Heart left ventricle (tissue), 16 donors: Measurements from ENCODE around the gene LIF. TPM values are rescaled to one million over a fixed set of nuclear protein-coding genes. Genes with fewer than 3 reads are reported as not detected.

Experiments used
- ATAC-seq, 4 donors: fragments of 200-7000 bp; cut with Tn5 transposase; one replicate each; pipeline ENCODE4 v1.9.1; 2020 to 2022; ENCODE audit warnings: moderate library complexity in 4 of 4, mild to moderate bottlenecking in 3 of 4, moderate number of reproducible peaks in 1 of 4
- DNase-seq, 5 donors: peaks; one replicate each; pipeline ENCODE4 v3.0.0-alpha.2; 2020
- H3K27ac ChIP-seq, 12 donors: fragments of 200-600 bp; sonication (generic) in 4 of 12; one replicate each; pipeline versions ENCODE4 v1.5.0 to v1.8.0; 2016 to 2022; ENCODE audit warnings: mild to moderate bottlenecking in 2 of 12
- H3K27me3 ChIP-seq, 9 donors: fragments of 200-600 bp; sonication (generic) in 2 of 9; one replicate each; pipeline versions ENCODE4 v1.5.1 to v1.8.0; 2016 to 2022; ENCODE audit warnings: mild to moderate bottlenecking in 3 of 9
- H3K36me3 ChIP-seq, 9 donors: fragments of 200-600 bp; sonication (generic) in 2 of 9; one replicate each; pipeline versions ENCODE4 v1.5.0 to v1.8.0; 2018 to 2022; ENCODE audit warnings: mild to moderate bottlenecking in 2 of 9
- H3K4me1 ChIP-seq, 12 donors: fragments of 200-600 bp; sonication (generic) in 4 of 12; one replicate each; pipeline versions ENCODE4 v1.5.0 to v1.8.0; 2016 to 2022; ENCODE audit warnings: mild to moderate bottlenecking in 3 of 12
- H3K4me3 ChIP-seq, 12 donors: fragments of 200-600 bp; sonication (generic) in 4 of 12; one replicate each; pipeline versions ENCODE4 v1.5.0 to v1.8.0; 2017 to 2022; ENCODE audit warnings: mild to moderate bottlenecking in 9 of 12, moderate library complexity in 4 of 12
- H3K9me3 ChIP-seq, 12 donors: fragments of 200-600 bp; sonication (generic) in 4 of 12; one replicate each; pipeline versions ENCODE4 v1.5.0 to v1.8.0; 2016 to 2022; ENCODE audit warnings: mild to moderate bottlenecking in 1 of 12
- POLR2A ChIP-seq, 2 donors: fragments of 450-650 bp; IDR thresholded peaks; one replicate each; pipeline ENCODE4 v1.6.1; 2017; ENCODE audit warnings: antibody characterized with exemption in 2 of 2, mild to moderate bottlenecking in 2 of 2, moderate library complexity in 2 of 2
- WGBS, 4 donors: extraction: QIAGEN DNeasy Blood & Tissue Kit in 2 of 4; methylation state at CpG; one replicate each; pipeline versions ENCODE4 v1.1.5 to v1.1.7; 2013 to 2018; 5-methylcytosine and 5-hydroxymethylcytosine counted together
- intact Hi-C, 10 donors: fragments of 100-400 bp; cut with DNase I; formaldehyde crosslinking; loops; one replicate each; pipeline versions ENCODE4 v1.11.1 to v1.14.2; 2022
- polyA plus RNA-seq, 2 donors: library from polyadenylated mRNA; stranded (reverse); fragments of 200-250 nt; gene quantifications; one replicate each; pipeline ENCODE4 v1.2.3, GENCODE V29; 2013
- total RNA-seq, 9 donors: library from RNA; depleted of rRNA in 2 of 9; stranded (reverse); fragments of >200 nt in 2 of 9; fragmentation: NEBNext Ultra II Directional in 3 of 9; extraction: Animal tissue kit (Norgen Biotek cat#: 25700) in 3 of 9; gene quantifications; one replicate each; pipeline versions ENCODE4 v1.1.0 to v1.2.4, GENCODE V29; 2016 to 2023
- TF ChIP-seq, protein P1 (sequence below), 12 donors: fragments of 200-600 bp; sonication (generic) in 4 of 12; IDR thresholded peaks; one replicate each; pipeline versions ENCODE4 v1.5.0 to v1.8.0; 2018 to 2022; ENCODE audit warnings: antibody characterized with exemption in 12 of 12, mild to moderate bottlenecking in 5 of 12
- donor health status: ischemic (EF 13 %, LVEDD 7.1; RV severe dilation, severe dysfunction).
- donor health status: healthy with polysubstance abuse.
- donor health status: DM: no; HTN: yes; CAD: no.
- donor health status: DM: no; HTN: no; CAD: no.
- donor health status: ischemic (EF 25% LVEDD 6.9; RV normal size, moderate dysfunction).
- donor health status: ischemic (EF 25% LVEDD 5.7; RV mildly dilated, moderate dysfunction).
- donor health status: healthy.
- donor health status: DM: yes; HTN: yes; CAD: no.
- donor health status: ischemic (EF 35%, LVEDD 5.7; RV mildly dilated, moderate dysfunction).
- donor health status: nonischemic (EF 11% LVEDD 7.7; RV severe dilation, severe dysfunction).
- donor health status: DM: yes; HTN: yes; CAD: no.
- donor health status: PGD.
- donor health status: ischemic (EF 29% LVEDD 5.4; RV normal size, mild dysfunction).
- donor health status: nonischemic (EF 23%, LVEDD 6.1; RV moderate dilation, normal function).

Gene LIF
- total and polyA plus RNA-seq, 11 donors: 0.12 to 11.6 (median 0.67) TPM; not detected in 1

DNA sequence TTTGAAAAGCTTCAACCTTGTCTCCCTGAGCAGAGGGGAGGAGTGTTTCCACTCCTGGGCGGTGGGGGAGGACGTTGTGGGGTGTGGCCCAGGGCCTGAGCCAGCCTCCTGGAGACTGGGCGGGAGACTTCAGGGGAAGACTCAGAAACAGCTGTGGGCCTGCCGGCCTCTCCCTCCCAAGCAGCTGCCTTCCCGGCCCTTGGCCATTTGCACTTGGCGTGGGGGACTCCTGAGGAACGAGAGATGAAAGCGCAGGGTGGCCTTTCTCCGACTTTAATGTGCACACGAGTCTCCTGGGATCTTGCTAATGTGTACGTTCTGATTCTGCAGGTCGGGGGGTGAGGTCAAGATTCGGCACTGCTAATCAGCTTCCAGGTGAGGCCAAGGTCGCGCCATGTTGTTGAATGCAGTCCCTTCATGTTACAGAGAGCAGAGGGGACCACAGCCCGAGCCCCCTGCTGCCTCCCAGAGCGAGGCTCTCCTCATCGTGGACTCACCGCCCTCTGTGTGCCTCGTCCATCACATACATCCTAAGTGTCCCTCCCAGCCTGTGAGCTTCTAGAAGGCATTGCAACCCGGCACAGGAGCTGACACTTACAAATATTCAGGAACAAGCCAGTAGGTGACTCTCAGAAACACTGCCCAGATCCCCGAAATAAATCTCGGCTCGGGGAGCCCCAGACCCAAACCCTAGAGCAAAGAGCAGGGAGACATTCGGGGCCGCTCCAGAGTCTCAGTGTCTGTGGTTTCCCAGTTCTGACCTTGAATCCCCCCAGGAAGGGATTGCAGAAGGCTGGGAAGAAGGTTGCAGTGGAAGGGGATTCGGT, 7.7 kb downstream of the LIF start:
- Histone ChIP-seq H3K4me1 (peaks cover 0 to 4% (median 0%) of the 10 kb centered on the region in 12 donors), H3K9me3 (no peaks in the 10 kb centered on the region), H3K4me3 (no peak overlapping the region), H3K27me3 (peaks cover 0 to 22% (median 0%) of the 10 kb centered on the region in 9 donors), H3K36me3 (no peaks in the 10 kb centered on the region), H3K27ac (no peak overlapping the region)
- peak in 3 of 5 donors; percentile 52 to 79 (median 74) for DNase-seq
- peak in 3 of 4 donors; percentile 68 to 84 (median 82) for ATAC-seq
- 63 to 72% (median 67%) methylated on average over 23 to 27 of the region's 27 CpGs for WGBS, 4 donors
- intact Hi-C loops: no loop called here
- no peak for TF ChIP-seq POLR2A (IDR thresholded peaks at IDR 0.05)

DNA sequence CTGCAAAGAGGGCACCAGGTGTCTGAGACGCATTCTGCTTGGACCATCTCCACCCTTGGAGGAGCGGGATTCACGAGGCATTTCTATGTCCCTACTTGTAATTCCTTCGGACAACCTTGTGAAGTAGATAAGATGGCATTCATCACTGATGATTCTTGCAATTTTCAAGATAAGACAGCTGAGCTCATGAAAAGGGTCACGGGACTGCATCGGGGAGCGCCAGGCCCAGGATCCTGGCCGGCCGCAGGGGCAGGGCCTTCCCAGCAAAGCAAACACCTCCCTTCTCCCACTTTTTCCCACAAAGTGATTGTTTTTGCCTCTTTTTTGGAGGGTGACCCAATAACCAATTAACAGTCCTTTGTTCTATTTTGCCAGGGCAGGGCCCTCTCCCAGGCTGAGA, 8.4 kb downstream of the LIF start:
- TF ChIP-seq, protein P1, sequence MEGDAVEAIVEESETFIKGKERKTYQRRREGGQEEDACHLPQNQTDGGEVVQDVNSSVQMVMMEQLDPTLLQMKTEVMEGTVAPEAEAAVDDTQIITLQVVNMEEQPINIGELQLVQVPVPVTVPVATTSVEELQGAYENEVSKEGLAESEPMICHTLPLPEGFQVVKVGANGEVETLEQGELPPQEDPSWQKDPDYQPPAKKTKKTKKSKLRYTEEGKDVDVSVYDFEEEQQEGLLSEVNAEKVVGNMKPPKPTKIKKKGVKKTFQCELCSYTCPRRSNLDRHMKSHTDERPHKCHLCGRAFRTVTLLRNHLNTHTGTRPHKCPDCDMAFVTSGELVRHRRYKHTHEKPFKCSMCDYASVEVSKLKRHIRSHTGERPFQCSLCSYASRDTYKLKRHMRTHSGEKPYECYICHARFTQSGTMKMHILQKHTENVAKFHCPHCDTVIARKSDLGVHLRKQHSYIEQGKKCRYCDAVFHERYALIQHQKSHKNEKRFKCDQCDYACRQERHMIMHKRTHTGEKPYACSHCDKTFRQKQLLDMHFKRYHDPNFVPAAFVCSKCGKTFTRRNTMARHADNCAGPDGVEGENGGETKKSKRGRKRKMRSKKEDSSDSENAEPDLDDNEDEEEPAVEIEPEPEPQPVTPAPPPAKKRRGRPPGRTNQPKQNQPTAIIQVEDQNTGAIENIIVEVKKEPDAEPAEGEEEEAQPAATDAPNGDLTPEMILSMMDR (IDR thresholded peaks at IDR 0.05): no peak
- no peak for TF ChIP-seq POLR2A (IDR thresholded peaks at IDR 0.05)
- peaks cover 0 to 28% (median under 1%) of the 10 kb centered on the region in 9 donors for H3K27me3 ChIP-seq
- no peaks in the 10 kb centered on the region for H3K9me3 ChIP-seq
- H3K36me3 ChIP-seq: no peaks in the 10 kb centered on the region
- no peak overlapping the region for H3K4me3 ChIP-seq
- H3K4me1 ChIP-seq: peaks cover 0 to 4% (median 0%) of the 10 kb centered on the region in 12 donors
- no peak overlapping the region for H3K27ac ChIP-seq
- no peak for ATAC-seq
- 92 to 95% (median 93%) methylated on average over 9 of the region's 9 CpGs for WGBS, 4 donors
- no peak for DNase-seq
- intact Hi-C loops: no loop called here

DNA sequence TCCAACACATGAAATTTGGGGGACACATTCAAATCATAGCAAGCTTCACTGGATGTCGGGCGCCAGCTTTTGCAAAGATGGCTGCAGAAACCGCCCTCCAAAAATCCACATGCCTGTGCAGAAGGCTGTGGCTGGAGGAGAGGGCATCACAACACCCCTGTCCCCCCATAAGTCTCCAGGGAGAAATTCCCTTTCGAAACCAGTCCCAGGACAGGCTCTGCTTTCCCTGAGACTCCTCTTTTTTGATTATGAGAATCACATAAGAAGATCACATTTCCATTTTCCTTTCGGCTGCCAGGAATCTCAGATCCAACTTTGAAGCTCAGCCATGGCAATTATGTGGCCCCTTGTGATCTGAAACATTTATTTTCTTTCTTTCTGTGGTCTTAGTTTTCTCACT, 9.7 kb downstream of the LIF start:
- intact Hi-C loops: no loop called here
- no peak for TF ChIP-seq POLR2A (IDR thresholded peaks at IDR 0.05)
- TF ChIP-seq, protein P1 (IDR thresholded peaks at IDR 0.05): no peak
- Histone ChIP-seq H3K9me3 (no peaks in the 10 kb centered on the region), H3K4me3 (no peak overlapping the region), H3K27me3 (peaks cover 0 to 34% (median 11%) of the 10 kb centered on the region in 9 donors), H3K27ac (no peak overlapping the region), H3K4me1 (peaks cover 0 to 4% (median 0%) of the 10 kb centered on the region in 12 donors), H3K36me3 (no peaks in the 10 kb centered on the region)
- no peak for DNase-seq
- WGBS, 4 donors: 94 to 97% (median 96%) methylated on average over 5 of the region's 5 CpGs
- ATAC-seq: no peak

DNA sequence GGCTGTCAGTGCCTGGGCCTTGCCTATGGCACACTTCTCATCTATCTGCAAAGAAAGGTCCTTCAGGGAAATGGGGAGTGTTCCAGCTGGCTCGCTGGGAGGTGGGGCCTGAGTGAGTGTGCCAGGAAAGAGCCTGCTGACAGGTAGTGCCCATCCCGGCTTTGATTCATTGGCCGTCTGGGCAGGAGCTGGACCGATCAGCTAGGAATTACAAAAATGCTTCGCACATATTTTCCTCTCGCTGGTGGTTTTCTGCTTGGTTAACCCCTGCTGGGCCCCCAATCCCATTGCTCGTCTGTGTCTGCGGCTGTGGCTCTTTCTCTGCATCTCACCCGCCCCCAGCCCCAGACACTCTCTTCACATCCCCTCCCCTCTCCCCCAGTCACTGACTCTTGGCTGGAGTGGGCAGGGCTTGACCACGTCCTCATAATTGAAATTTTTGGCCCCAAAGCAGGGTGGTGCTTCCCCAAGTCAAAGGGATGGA, 10.8 kb downstream of the LIF start:
- Histone ChIP-seq H3K4me3 (no peak overlapping the region), H3K27me3 (peaks cover 0 to 35% (median 11%) of the 10 kb centered on the region in 9 donors), H3K36me3 (no peaks in the 10 kb centered on the region), H3K27ac (no peak overlapping the region), H3K4me1 (no peaks in the 10 kb centered on the region), H3K9me3 (no peaks in the 10 kb centered on the region)
- DNase-seq (no peak), ATAC-seq (peak in 2 of 4 donors; percentile 27 to 37)
- WGBS, 4 donors: 44 to 60% (median 49%) methylated on average over 10 of the region's 10 CpGs
- TF ChIP-seq, protein P1 (IDR thresholded peaks at IDR 0.05): no peak
- TF ChIP-seq POLR2A (IDR thresholded peaks at IDR 0.05): no peak
- intact Hi-C loops: loop anchor here in 1 of 10 donors (2.0 kb wide), 1 partner anchor 47 kb away; no protein-coding TSS in a partner anchor
